ENCODE results near the gene LCE2C.
"Not testable (repeated sequence)": the region's sequence is repeated elsewhere in the genome, so short reads cannot be mapped to it uniquely, and the experiment has no call there.

LCE2C gene

DNA sequence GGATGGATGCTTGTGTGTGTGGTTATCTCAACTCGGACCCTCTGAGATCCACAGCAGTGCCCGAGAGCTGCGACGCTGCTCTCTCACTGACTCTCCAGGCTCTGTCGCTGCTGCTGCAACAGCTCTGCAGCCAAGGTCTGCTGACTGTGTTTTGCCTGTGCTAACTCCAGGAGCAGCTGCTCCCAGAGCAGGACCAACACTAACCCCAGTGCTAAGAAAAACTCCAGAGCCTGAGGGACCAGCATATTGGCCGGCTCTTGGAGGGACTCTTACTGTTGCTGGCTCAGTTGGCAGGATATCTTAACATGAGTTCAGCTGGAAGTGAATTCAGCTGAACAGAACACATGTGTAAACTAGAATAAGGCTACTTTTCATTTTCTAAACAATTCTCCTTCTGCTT lies 4.4 kb downstream of the LCE2C start:
- no peaks in the 10 kb centered on the region for H4K20me1 ChIP-seq (ENCODE audit: control insufficient read depth, insufficient read depth, low read depth, low read length)
- no peak overlapping the region for H3K4me3 ChIP-seq (ENCODE audit: low read length)
- peaks cover 2% of the 10 kb centered on the region; the same call in 1 of the 2 replicates for H3K27me3 ChIP-seq (ENCODE audit: control insufficient read depth, low read length)
- no peaks in the 10 kb centered on the region for H3F3A ChIP-seq (ENCODE audit: control insufficient read depth, insufficient read depth)
- no peaks in the 10 kb centered on the region for H3K9me2 ChIP-seq (replicated peaks; ENCODE audit: control insufficient read depth, low read length)
- no peaks in the 10 kb centered on the region for H3K36me3 ChIP-seq (ENCODE audit: control insufficient read depth, low read length)
- no peaks in the 10 kb centered on the region for H3K9me3 ChIP-seq (ENCODE audit: control insufficient read depth, insufficient read depth, low read length)
- no peak overlapping the region for H3K4me2 ChIP-seq (ENCODE audit: low read length)
- no peaks in the 10 kb centered on the region for H3K79me2 ChIP-seq (ENCODE audit: control insufficient read depth, low read length)
- no peak for TF ChIP-seq EZH2phosphoT487 (IDR thresholded peaks at IDR 0.05; ENCODE audit: borderline replicate concordance, low read length)
- TF ChIP-seq, protein P1, sequence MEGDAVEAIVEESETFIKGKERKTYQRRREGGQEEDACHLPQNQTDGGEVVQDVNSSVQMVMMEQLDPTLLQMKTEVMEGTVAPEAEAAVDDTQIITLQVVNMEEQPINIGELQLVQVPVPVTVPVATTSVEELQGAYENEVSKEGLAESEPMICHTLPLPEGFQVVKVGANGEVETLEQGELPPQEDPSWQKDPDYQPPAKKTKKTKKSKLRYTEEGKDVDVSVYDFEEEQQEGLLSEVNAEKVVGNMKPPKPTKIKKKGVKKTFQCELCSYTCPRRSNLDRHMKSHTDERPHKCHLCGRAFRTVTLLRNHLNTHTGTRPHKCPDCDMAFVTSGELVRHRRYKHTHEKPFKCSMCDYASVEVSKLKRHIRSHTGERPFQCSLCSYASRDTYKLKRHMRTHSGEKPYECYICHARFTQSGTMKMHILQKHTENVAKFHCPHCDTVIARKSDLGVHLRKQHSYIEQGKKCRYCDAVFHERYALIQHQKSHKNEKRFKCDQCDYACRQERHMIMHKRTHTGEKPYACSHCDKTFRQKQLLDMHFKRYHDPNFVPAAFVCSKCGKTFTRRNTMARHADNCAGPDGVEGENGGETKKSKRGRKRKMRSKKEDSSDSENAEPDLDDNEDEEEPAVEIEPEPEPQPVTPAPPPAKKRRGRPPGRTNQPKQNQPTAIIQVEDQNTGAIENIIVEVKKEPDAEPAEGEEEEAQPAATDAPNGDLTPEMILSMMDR (IDR thresholded peaks at IDR 0.05; ENCODE audit: low read depth, low read length, poor library complexity, severe bottlenecking), result no peak
- no peak overlapping the region for H3K27ac ChIP-seq (ENCODE audit: low read depth, low read length)
- H3K4me1 ChIP-seq (ENCODE audit: control insufficient read depth, low read length), result no peaks in the 10 kb centered on the region

DNA sequence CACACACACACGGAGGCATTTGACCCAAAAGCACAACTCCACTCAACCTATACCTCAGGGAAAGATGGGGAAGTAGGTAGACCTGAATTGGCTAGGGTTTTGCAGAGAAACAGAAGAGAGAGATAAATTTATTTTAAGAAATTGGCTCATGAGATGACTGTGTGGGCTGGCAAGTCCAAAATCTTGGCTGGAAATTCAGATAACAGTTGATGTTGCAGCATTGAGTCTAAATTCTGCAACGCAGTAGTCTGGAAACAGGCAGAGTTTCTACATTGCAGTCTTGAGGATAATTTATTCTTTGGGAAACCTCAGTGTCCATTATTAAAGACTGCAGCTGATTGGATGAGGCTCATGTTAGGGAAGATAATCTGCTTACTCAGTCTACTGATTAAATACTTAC lies 6.5 kb downstream of the LCE2C start:
- no peaks in the 10 kb centered on the region for H3K36me3 ChIP-seq (ENCODE audit: control insufficient read depth, low read length)
- H3K27me3 ChIP-seq (ENCODE audit: control insufficient read depth, low read length), result peaks cover 2% of the 10 kb centered on the region; the same call in 1 of the 2 replicates
- no peaks in the 10 kb centered on the region for H3K4me1 ChIP-seq (ENCODE audit: control insufficient read depth, low read length)
- no peaks in the 10 kb centered on the region for H3K79me2 ChIP-seq (ENCODE audit: control insufficient read depth, low read length)
- no peak overlapping the region for H3K4me3 ChIP-seq (ENCODE audit: low read length)
- no peak for TF ChIP-seq EZH2phosphoT487 (IDR thresholded peaks at IDR 0.05; ENCODE audit: borderline replicate concordance, low read length)
- TF ChIP-seq, protein P1 (IDR thresholded peaks at IDR 0.05; ENCODE audit: low read depth, low read length, poor library complexity, severe bottlenecking), result no peak
- no peaks in the 10 kb centered on the region for H3K9me2 ChIP-seq (replicated peaks; ENCODE audit: control insufficient read depth, low read length)
- H3F3A ChIP-seq (ENCODE audit: control insufficient read depth, insufficient read depth), result no peaks in the 10 kb centered on the region
- H3K9me3 ChIP-seq (ENCODE audit: control insufficient read depth, insufficient read depth, low read length), result no peaks in the 10 kb centered on the region
- H3K27ac ChIP-seq (ENCODE audit: low read depth, low read length), result no peak overlapping the region
- H4K20me1 ChIP-seq (ENCODE audit: control insufficient read depth, insufficient read depth, low read depth, low read length), result no peaks in the 10 kb centered on the region
- H3K4me2 ChIP-seq (ENCODE audit: low read length), result no peak overlapping the region

DNA sequence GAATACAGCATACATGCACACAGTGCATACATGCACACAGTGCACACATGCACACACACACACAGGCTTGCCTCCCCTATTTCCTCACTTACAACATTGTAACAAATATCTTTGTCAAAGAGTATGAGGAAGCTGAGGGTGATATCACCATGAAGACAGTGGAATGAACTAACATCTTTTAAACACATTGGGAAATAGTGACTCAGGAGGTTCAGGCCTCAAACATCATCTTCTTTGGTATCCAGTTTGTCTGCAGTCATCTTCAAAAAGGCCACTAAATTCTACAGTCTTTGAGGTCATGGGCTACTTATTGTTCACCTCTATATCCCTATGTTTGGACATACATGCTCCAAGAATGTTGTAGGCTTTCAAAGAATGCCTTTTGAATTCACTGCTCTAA lies 8.8 kb downstream of the LCE2C start:
- H3K9me3 ChIP-seq (ENCODE audit: control insufficient read depth, insufficient read depth, low read length), result no peaks in the 10 kb centered on the region
- no peak overlapping the region for H3K4me3 ChIP-seq (ENCODE audit: low read length)
- TF ChIP-seq, protein P1 (IDR thresholded peaks at IDR 0.05; ENCODE audit: low read depth, low read length, poor library complexity, severe bottlenecking), result no peak
- H3K36me3 ChIP-seq (ENCODE audit: control insufficient read depth, low read length), result no peaks in the 10 kb centered on the region
- H4K20me1 ChIP-seq (ENCODE audit: control insufficient read depth, insufficient read depth, low read depth, low read length), result no peaks in the 10 kb centered on the region
- no peak overlapping the region for H3K4me2 ChIP-seq (ENCODE audit: low read length)
- no peaks in the 10 kb centered on the region for H3F3A ChIP-seq (ENCODE audit: control insufficient read depth, insufficient read depth)
- no peak overlapping the region for H3K27ac ChIP-seq (ENCODE audit: low read depth, low read length)
- H3K27me3 ChIP-seq (ENCODE audit: control insufficient read depth, low read length), result peaks cover 2% of the 10 kb centered on the region; the same call in 1 of the 2 replicates
- no peaks in the 10 kb centered on the region for H3K9me2 ChIP-seq (replicated peaks; ENCODE audit: control insufficient read depth, low read length)
- no peaks in the 10 kb centered on the region for H3K79me2 ChIP-seq (ENCODE audit: control insufficient read depth, low read length)
- H3K4me1 ChIP-seq (ENCODE audit: control insufficient read depth, low read length), result no peaks in the 10 kb centered on the region

DNA sequence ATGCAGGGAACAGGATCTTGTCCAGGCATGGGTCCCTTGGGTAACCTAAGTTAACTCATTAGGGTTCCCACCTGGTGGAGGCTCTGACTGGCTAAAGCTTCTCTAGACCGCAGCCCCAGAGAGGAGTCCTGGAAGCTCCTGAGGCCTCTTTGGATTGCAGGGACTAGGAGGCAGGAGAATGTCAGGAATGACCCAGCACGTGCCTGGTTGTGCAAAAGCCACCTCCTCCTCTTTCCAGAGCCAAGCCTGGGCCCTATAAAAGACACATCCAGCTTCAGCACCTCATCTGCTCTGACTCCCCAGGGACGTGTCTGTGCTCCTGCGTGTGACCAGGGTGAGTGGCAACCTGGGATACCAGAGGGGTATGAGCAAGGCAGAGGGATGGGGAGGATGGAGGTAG lies 10.7 kb downstream of the LCE2C start, which contains the start of gene LCE2B:
Gene LCE2B, plus strand, starts transcription at position 301 of the 400 bp plus-strand sequence. CDS start 721 bp downstream, outside the sequence.
- H3K4me3 ChIP-seq (ENCODE audit: low read length); H4K20me1 ChIP-seq (ENCODE audit: control insufficient read depth, insufficient read depth, low read depth, low read length); H3K4me2 ChIP-seq (ENCODE audit: low read length); H3K9me3 ChIP-seq (ENCODE audit: control insufficient read depth, insufficient read depth, low read length); H3K79me2 ChIP-seq (ENCODE audit: control insufficient read depth, low read length); H3K27ac ChIP-seq (ENCODE audit: low read depth, low read length); H3K36me3 ChIP-seq (ENCODE audit: control insufficient read depth, low read length); H3K9me2 ChIP-seq (replicated peaks; ENCODE audit: control insufficient read depth, low read length); H3F3A ChIP-seq (ENCODE audit: control insufficient read depth, insufficient read depth); H3K27me3 ChIP-seq (ENCODE audit: control insufficient read depth, low read length); H3K4me1 ChIP-seq (ENCODE audit: control insufficient read depth, low read length): not testable (repeated sequence)
